GM12878 (cell line): ENCODE measurements around the gene ANO9. TPM values are rescaled to one million over a fixed set of nuclear protein-coding genes. Genes with fewer than 3 reads are reported as not detected.

Experiments used
- ATAC-seq: fragments of 200-7000 bp; cut with Tn5 transposase; 3 replicates; pipeline ENCODE4 v1.9.1; 2020; ENCODE audit warnings: mild to moderate bottlenecking, moderate library complexity
- BruUV-seq: library from RNA; stranded (reverse); fragments of 400-500 nt; replicated peaks from 2 replicates; lab custom pipeline; 2021; lab: Mats Ljungman, UMichigan
- CTCF ChIA-PET: fragments of 300-600 bp; sonication (Branson Sonifier 250); formaldehyde crosslinking; extraction: SDS; loops from one replicate; lab custom pipeline; 2021; ENCODE audit warnings: inconsistent platforms; lab: Yijun Ruan, JAX
- POLR2A ChIA-PET: fragments of 350-600 bp; formaldehyde crosslinking; extraction: SDS; loops from one replicate; lab custom pipeline; 2021; ENCODE audit warnings: inconsistent platforms; lab: Charles Lee
- RAD21 ChIA-PET: fragments of 300-600 bp; sonication (Branson Sonifier 250); formaldehyde crosslinking; loops from one replicate; lab custom pipeline; 2023; ENCODE audit warnings: antibody characterized with exemption; ENCODE audit not compliant: unreplicated experiment; lab: Charles Lee
- SMC1A ChIA-PET: fragments of 300-600 bp; sonication (Branson Sonifier 250); formaldehyde crosslinking; loops from one replicate; lab custom pipeline; 2023; ENCODE audit not compliant: unreplicated experiment, uncharacterized antibody; lab: Charles Lee
- DNase-seq: peaks from one replicate; pipeline ENCODE4 v3.0.0-alpha.2; 2011; ENCODE audit warnings: low read depth, low spot score
- FAIRE-seq: peaks from 3 replicates; lab custom pipeline; 2011; peaks lifted over from hg19 to GRCh38; lab: Jason Lieb, UNC
- H2AFZ ChIP-seq: 2 replicates; pipeline ENCODE4 v1.6.0; 2011; ENCODE audit warnings: low read depth, low read length, control low read depth; ENCODE audit not compliant: control insufficient read depth
- H3K27ac ChIP-seq: 2 replicates; pipeline ENCODE4 v1.5.1; 2011; ENCODE audit warnings: control low read depth; ENCODE audit not compliant: control insufficient read depth, insufficient read depth
- H3K27me3 ChIP-seq, 2 experiments: replicated peaks in 1 of 2; 2 replicates each; pipeline versions ENCODE4 v1.6.0 to v1.6.1; 2011; ENCODE audit warnings: low read length in 1 of 2; ENCODE audit not compliant: control insufficient read depth in 2 of 2, insufficient read depth in 2 of 2
- H3K36me3 ChIP-seq, 2 experiments: 2 replicates each; pipeline ENCODE4 v1.5.1; 2011; ENCODE audit warnings: low read length in 1 of 2; ENCODE audit not compliant: control insufficient read depth in 2 of 2, insufficient read depth in 2 of 2
- H3K4me1 ChIP-seq: 2 replicates; pipeline ENCODE4 v1.6.1; 2011; ENCODE audit warnings: mild to moderate bottlenecking, low read length, moderate library complexity, mixed read lengths; ENCODE audit not compliant: control insufficient read depth, insufficient read depth
- H3K4me2 ChIP-seq: 2 replicates; pipeline ENCODE4 v1.6.0; 2011; ENCODE audit warnings: control low read depth; ENCODE audit not compliant: control insufficient read depth, insufficient read depth
- H3K4me3 ChIP-seq: fragments of 200-600 bp; sonication (generic); 2 replicates; pipeline ENCODE4 v1.5.1; 2016
- H3K79me2 ChIP-seq: 2 replicates; pipeline ENCODE4 v1.6.0; 2011; ENCODE audit warnings: low read length; ENCODE audit not compliant: control insufficient read depth, insufficient read depth
- H3K9ac ChIP-seq: 2 replicates; pipeline ENCODE4 v1.8.0; 2011; ENCODE audit warnings: low read length, control low read depth, mixed read lengths; ENCODE audit not compliant: control insufficient read depth, insufficient read depth
- H3K9me3 ChIP-seq: replicated peaks from 3 replicates; pipeline ENCODE4 v1.5.1; 2011; ENCODE audit warnings: mild to moderate bottlenecking, low read length; ENCODE audit not compliant: control insufficient read depth, insufficient read depth
- H4K20me1 ChIP-seq: 2 replicates; pipeline ENCODE4 v1.6.0; 2011; ENCODE audit not compliant: control insufficient read depth, insufficient read depth
- BRCA1 ChIP-seq: IDR thresholded peaks from 2 replicates; pipeline ENCODE4 v1.6.1; 2011; ENCODE audit warnings: low read depth, low read length, improper control_type of control experiment
- CHD2 ChIP-seq: IDR thresholded peaks from 2 replicates; pipeline ENCODE4 v1.6.1; 2011; ENCODE audit warnings: low read depth, low read length, improper control_type of control experiment, borderline replicate concordance
- CREB1 ChIP-seq: IDR thresholded peaks from 2 replicates; pipeline ENCODE4 v1.6.1; 2012; ENCODE audit warnings: low read depth, mild to moderate bottlenecking, inconsistent platforms
- FOXK2 ChIP-seq: fragments of 450-650 bp; IDR thresholded peaks from 2 replicates; pipeline ENCODE4 v1.6.1; 2017; ENCODE audit warnings: mild to moderate bottlenecking, moderate library complexity
- HCFC1 ChIP-seq: fragments of 150-350 bp; IDR thresholded peaks from 2 replicates; pipeline ENCODE4 v1.6.1; 2014; ENCODE audit warnings: low read length
- IKZF1 ChIP-seq: fragments of 450-650 bp; conservative IDR thresholded peaks from 2 replicates; pipeline ENCODE4 v1.6.1; 2017; ENCODE audit warnings: antibody characterized with exemption, mild to moderate bottlenecking
- MEF2B ChIP-seq: fragments of 450-650 bp; IDR thresholded peaks from 2 replicates; pipeline ENCODE4 v1.6.1; 2018; ENCODE audit warnings: mild to moderate bottlenecking, moderate library complexity; ENCODE audit not compliant: partially characterized antibody, poor library complexity, severe bottlenecking
- MXI1 ChIP-seq: fragments of 150-350 bp; IDR thresholded peaks from 2 replicates; pipeline ENCODE4 v1.6.1; 2011; ENCODE audit warnings: low read depth, mild to moderate bottlenecking, inconsistent platforms, low read length, improper control_type of control experiment
- PAX8 ChIP-seq: fragments of 450-650 bp; IDR thresholded peaks from 2 replicates; pipeline ENCODE4 v1.6.1; 2017; ENCODE audit warnings: mild to moderate bottlenecking, moderate library complexity
- POLR2AphosphoS5 ChIP-seq: IDR thresholded peaks from 2 replicates; pipeline ENCODE4 v1.6.1; 2011; ENCODE audit warnings: mild to moderate bottlenecking, low read length, inconsistent platforms
- RCOR1 ChIP-seq: conservative IDR thresholded peaks from 2 replicates; pipeline ENCODE4 v1.6.1; 2012; ENCODE audit warnings: low read depth, low read length, improper control_type of control experiment
- SIN3A ChIP-seq: IDR thresholded peaks from 2 replicates; pipeline ENCODE4 v1.6.1; 2012; ENCODE audit warnings: low read depth, low read length, improper control_type of control experiment
- SREBF2 ChIP-seq: IDR thresholded peaks from 2 replicates; pipeline ENCODE4 v1.6.1; 2012; ENCODE audit warnings: mild to moderate bottlenecking, low read length
- WRNIP1 ChIP-seq: IDR thresholded peaks from 2 replicates; pipeline ENCODE4 v1.6.1; 2011; ENCODE audit warnings: low read depth, low read length, improper control_type of control experiment, borderline replicate concordance
- WGBS: methylation state at CpG from one replicate; pipeline ENCODE4 v1.1.6; 2016; ENCODE audit warnings: low lambda C conversion rate; ENCODE audit not compliant: insufficient replicate concordance, insufficient coverage; ENCODE audit errors: missing lambda C conversion rate; 5-methylcytosine and 5-hydroxymethylcytosine counted together
- in situ Hi-C: fragments of 300-500 bp; cut with MboI; formaldehyde crosslinking; loops from 9 replicates; pipeline ENCODE4 v1.14.3; 2018; ENCODE audit warnings: mixed read lengths
- intact Hi-C: fragments of 100-400 bp; cut with micrococcal nuclease; formaldehyde crosslinking; loops from one replicate; pipeline ENCODE4 v1.14.2; 2022; ENCODE audit not compliant: unreplicated experiment
- polyA plus RNA-seq, 11 experiments: library from polyadenylated mRNA; depleted of rRNA in 4 of 11; unstranded in 6 of 11; stranded (reverse) in 5 of 11; fragments of >200 nt; fragmentation: Nextera tagmentation in 4 of 11; fragmentation: Illumina TruSeq in 1 of 11; extraction: Ambion mirVana in 4 of 11; extraction: Trizol in 1 of 11; gene quantifications; 1 replicate in 1 of 11; 2 replicates in 10 of 11; pipeline versions ENCODE4 v1.2.1 to v1.2.3, GENCODE V29; 2011 to 2016; ENCODE audit warnings: inconsistent platforms in 2 of 11, missing spikeins in 2 of 11, low read depth in 1 of 11
- total RNA-seq, 4 experiments: library from RNA; depleted of rRNA in 3 of 4; stranded (reverse); fragments of >200 nt in 3 of 4; fragmentation: Illumina TruSeq in 1 of 4; extraction: Trizol in 1 of 4; gene quantifications; 2 replicates each; pipeline versions ENCODE4 v1.2.1 to v1.2.3, GENCODE V29; 2013 to 2021
- TF ChIP-seq, protein P1 (sequence below): fragments of 450-650 bp; IDR thresholded peaks from 2 replicates; pipeline ENCODE4 v1.6.1; 2017; ENCODE audit warnings: borderline replicate concordance
- TF ChIP-seq, protein P2 (sequence below): IDR thresholded peaks from 2 replicates; pipeline ENCODE4 v1.6.1; 2011; ENCODE audit warnings: borderline replicate concordance, low read depth, mild to moderate bottlenecking, moderate library complexity, low read length; ENCODE audit not compliant: insufficient read depth, poor library complexity, severe bottlenecking
- TF ChIP-seq, protein P3 (sequence below): IDR thresholded peaks from 2 replicates; pipeline ENCODE4 v1.6.1; 2011; ENCODE audit warnings: mild to moderate bottlenecking, low read depth, low read length, moderate library complexity; ENCODE audit not compliant: insufficient replicate concordance

The ANO9 gene
- total and polyA plus RNA-seq, 10 of the 15 experiments (the other 5 are each of a cell fraction or from before 2014, with no cell fraction given), result 0.21 to 42.3 (median 12.0) TPM

DNA sequence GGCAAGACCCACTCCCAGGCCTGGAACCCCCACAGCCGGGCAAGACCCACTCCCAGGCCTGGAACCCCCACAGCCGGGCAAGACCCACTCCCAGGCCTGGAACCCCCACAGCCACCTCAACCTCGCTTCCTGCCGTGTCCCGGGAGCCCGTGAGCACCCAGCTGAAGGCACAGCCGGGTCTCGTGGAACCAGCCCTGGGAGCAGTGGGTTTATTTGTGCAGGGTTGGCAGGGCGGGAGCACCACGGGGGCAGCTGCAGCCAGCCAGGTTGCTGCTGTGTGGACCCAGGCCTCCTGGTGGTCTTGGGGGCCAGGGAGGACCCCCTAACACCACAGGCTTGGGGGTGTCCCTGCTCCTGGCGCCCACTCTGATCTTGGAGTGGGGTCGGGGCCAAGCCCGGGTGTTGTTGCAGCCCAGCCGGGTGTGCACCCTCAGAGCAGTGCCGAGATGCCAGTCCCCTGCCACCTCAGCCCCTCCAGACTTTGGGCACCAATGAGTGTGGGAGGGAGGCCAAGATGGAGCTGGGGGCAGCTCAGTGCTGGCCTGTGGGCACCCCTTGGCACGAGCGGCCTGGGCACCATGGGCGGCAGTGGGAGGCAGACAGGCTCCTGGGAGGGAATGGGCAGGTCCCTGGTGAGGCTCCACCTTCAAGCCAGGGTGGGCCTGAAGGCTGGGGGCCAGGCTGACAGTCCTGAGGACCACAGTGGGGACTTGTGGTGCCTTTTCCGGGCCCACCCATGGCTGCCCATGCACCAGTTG, 56.0 kb downstream of the ANO9 start:
- WGBS, result 71% methylated on average over 18 of the region's 19 CpGs

More for the DNA sequence above, 56.0 kb downstream of the ANO9 start:
- no peaks in the 10 kb centered on the region for H3K79me2 ChIP-seq
- ChIA-PET CTCF (no interaction called here), RAD21 (no interaction called here), SMC1A (no interaction called here), POLR2A (no interaction called here)
- no peaks in the 10 kb centered on the region for H3K27me3 ChIP-seq
- no TSS peak for BruUV-seq
- no peak overlapping the region for H3K4me2 ChIP-seq
- no peak overlapping the region for H3K27ac ChIP-seq
- DNase-seq (no peak), FAIRE-seq (no peak), ATAC-seq (no peak)
- no peaks in the 10 kb centered on the region for H3K36me3 ChIP-seq
- no peaks in the 10 kb centered on the region for H3K4me1 ChIP-seq
- no peak overlapping the region for H2AFZ ChIP-seq
- H4K20me1 ChIP-seq, result no peaks in the 10 kb centered on the region
- intact Hi-C loops, result no loop called here
- in situ Hi-C loops, result no loop called here
- H3K9me3 ChIP-seq, result no peaks in the 10 kb centered on the region; the same call in 2 of the 3 replicates
- no peak overlapping the region for H3K9ac ChIP-seq
- TF ChIP-seq, protein P1, sequence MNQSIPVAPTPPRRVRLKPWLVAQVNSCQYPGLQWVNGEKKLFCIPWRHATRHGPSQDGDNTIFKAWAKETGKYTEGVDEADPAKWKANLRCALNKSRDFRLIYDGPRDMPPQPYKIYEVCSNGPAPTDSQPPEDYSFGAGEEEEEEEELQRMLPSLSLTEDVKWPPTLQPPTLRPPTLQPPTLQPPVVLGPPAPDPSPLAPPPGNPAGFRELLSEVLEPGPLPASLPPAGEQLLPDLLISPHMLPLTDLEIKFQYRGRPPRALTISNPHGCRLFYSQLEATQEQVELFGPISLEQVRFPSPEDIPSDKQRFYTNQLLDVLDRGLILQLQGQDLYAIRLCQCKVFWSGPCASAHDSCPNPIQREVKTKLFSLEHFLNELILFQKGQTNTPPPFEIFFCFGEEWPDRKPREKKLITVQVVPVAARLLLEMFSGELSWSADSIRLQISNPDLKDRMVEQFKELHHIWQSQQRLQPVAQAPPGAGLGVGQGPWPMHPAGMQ, result no peak
- no peak for TF ChIP-seq MEF2B
- no peak for TF ChIP-seq POLR2AphosphoS5
- TF ChIP-seq FOXK2, result no peak
- TF ChIP-seq, protein P2, sequence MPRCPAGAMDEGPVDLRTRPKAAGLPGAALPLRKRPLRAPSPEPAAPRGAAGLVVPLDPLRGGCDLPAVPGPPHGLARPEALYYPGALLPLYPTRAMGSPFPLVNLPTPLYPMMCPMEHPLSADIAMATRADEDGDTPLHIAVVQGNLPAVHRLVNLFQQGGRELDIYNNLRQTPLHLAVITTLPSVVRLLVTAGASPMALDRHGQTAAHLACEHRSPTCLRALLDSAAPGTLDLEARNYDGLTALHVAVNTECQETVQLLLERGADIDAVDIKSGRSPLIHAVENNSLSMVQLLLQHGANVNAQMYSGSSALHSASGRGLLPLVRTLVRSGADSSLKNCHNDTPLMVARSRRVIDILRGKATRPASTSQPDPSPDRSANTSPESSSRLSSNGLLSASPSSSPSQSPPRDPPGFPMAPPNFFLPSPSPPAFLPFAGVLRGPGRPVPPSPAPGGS, result no peak
- TF ChIP-seq RCOR1, result no peak
- no peak for TF ChIP-seq SREBF2
- TF ChIP-seq IKZF1, result no peak
- no peak for TF ChIP-seq CREB1
- TF ChIP-seq HCFC1, result no peak
- TF ChIP-seq MXI1, result no peak
- TF ChIP-seq WRNIP1, result no peak
- no peak for TF ChIP-seq SIN3A
- TF ChIP-seq PAX8, result no peak
- no peak for TF ChIP-seq CHD2
- TF ChIP-seq, protein P3, sequence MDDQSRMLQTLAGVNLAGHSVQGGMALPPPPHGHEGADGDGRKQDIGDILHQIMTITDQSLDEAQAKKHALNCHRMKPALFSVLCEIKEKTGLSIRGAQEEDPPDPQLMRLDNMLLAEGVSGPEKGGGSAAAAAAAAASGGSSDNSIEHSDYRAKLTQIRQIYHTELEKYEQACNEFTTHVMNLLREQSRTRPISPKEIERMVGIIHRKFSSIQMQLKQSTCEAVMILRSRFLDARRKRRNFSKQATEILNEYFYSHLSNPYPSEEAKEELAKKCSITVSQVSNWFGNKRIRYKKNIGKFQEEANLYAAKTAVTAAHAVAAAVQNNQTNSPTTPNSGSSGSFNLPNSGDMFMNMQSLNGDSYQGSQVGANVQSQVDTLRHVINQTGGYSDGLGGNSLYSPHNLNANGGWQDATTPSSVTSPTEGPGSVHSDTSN, result no peak
- no peak for TF ChIP-seq BRCA1
- no peak overlapping the region for H3K4me3 ChIP-seq
